SHP77 treated with DMSO at 0.1 percent for 48 hours (cell line): ENCODE results near the gene CST3.

ENCODE experiments used
- DNase-seq: peaks from one replicate; lab custom pipeline; 2025; lab: John Stamatoyannopoulos, UW

CST3 gene

DNA sequence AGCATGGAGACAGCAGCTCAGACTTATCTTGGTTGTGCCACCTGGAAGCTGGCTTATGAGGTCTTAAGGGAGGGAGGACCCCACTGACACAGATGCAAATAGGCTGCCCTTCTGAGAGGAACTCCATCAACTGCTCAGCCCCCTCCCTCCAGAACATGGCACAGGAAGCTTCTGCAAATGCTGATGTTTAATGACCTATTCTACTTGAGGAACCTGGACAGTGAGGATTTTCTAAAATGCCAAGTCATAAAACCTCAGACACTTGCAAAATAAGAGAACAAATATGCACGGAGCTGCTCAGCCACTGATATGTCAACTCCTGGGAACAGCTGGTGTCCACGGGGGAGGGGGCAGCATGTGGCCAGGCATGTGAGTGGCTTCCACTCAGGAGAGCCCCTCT, 35.5 kb downstream of the CST3 start:
- no peak for DNase-seq

DNA sequence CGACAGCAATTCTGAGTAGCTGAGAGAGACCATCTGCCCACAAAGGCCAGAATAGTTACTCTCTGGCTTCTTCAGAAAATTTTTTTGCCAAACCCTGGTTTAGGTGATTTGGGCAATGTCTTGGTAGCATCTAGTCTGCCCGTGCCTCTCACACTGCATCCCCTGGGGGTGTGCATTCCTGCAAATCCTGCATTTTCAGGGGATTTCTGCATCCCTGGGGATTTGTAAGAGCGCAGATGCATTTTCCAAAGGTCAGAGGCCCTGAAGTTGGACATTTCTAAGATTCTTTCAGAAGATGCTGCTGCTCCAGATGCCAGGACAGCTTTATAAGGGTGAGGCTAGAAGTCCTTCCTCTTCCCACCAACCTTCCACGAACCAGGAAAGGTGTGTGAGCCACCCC, 36.0 kb downstream of the CST3 start:
- DNase-seq = no peak

DNA sequence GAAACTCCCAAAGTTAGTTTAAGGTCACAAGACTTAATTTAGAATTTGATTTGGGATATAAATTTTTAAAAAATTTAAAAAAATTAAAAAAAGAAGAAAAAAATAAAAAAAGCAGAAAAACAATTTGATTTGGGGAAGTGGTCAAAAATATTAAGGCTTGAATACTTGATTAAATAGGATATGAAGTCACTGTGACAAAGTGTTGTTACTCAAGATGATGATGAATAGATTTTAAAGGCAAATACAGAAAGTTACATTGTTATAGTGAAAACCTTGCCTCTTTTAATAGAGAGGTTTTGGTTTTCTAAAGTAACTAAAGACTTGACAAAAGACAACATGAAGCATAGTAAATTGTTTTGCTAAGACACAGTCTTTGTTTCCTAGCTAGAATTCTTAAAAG, 39.3 kb downstream of the CST3 start:
- no peak for DNase-seq

DNA sequence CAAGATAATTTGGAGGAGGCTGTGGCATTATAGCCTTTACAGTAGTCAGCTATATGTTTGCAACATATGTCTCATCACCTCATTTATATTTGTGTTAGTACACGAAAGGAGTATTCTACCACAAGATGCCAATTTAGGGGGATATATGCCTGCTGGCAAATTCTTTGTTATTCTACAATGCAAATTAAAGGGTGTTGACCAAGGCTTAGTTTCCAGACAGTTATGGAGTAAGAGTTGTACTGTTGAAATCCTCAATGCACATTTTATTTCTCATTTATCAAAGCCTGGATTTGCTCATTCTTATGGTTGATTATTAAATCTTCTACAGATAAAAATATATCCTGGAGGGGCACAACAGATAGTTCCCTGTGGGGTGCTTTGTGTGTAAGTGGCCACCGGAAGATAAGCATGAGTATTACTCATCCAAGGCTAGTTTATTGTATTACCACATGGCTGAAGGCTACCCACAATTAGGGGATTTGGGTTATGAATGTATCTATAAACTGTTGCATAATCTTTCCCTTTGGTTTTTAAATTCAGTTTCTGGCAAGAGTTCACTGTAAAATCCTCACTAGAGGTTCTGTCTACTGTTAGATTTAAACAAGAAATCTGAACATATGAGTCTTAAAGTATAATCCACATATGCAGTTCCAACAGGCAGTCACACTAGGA, 41.0 kb downstream of the CST3 start:
- DNase-seq = no peak

DNA sequence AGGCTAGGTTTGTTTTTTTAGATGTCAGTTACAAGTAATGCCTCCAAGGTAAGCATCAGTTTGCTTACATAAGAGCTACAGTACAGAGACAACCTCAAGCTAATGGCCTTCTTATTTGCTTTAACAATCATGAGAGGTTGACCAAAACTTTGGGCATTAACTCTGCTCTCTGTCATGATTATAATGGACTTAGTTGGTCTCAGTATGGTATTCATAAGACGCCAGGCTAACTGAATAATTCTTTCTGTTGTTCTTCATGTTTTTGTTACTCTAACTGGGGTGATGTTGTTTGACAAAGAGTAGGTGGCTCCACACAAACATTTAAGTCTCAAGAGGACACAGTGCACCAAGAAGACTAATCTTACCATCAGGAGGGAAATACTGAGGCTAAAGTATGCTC, 41.8 kb downstream of the CST3 start:
- DNase-seq = no peak

DNA sequence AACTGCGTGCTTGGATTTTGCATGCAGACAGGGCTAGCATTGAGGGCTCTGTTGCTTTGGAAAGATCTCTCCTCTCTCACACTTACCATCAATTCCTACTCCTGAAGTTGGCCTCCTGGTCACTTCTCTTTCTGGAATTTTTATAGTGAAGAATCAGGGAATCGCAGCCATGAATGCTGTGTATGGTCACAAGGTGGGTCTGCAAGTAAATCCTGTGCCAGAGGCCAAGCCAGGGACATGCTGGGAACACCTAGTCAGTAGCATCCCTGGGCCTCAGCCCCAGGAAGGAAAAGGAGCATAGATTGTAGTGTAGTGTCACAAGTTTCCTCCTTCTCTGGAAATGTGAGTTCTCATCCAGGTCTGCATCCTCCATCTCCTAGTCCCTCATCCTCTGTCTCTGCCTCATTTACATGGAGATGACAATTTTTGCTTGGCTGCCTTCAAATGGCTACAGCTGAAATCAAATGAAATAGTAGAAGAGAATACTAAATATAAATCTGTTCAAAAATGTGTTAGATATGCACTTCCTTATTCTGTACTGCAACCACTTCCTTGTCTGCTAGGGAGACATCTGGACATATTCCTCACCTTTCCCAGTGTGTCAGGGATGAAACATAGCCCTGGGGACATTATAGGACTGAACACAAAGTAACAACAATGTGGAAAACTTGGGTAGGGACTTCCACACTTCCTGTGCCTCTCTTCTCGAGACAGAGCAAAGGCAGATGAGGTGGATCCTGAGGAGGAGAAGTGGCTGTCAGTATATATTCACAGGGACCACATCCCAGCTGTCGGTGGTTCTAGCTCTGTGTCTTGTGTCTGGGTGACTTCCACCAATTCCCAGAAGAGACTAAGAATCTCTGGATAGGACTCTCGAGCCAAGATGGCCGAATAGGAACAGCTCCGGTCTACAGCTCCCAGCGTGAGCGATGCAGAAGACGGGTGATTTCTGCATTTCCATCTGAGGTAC, 49.0 kb downstream of the CST3 start:
- DNase-seq = no peak

DNA sequence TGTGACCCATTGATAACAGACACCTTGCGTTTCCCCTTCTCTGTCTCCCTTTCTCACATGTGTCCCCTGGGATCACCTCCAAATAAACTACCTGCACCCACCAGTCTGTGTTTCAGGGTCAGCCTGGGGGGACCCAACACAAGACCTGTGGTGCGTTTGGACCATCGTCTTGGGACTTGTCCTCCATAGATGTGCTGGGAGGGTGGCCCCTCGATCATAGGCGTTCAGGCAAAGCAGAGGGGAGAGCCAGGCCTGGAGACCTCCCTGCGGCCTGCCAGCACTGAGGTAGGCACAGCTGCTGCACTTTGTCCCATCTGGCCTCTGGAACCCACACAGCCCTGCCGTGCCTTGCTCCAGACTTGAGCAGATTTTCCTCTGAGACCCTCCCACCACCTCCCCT, 50.1 kb downstream of the CST3 start:
- DNase-seq = no peak

DNA sequence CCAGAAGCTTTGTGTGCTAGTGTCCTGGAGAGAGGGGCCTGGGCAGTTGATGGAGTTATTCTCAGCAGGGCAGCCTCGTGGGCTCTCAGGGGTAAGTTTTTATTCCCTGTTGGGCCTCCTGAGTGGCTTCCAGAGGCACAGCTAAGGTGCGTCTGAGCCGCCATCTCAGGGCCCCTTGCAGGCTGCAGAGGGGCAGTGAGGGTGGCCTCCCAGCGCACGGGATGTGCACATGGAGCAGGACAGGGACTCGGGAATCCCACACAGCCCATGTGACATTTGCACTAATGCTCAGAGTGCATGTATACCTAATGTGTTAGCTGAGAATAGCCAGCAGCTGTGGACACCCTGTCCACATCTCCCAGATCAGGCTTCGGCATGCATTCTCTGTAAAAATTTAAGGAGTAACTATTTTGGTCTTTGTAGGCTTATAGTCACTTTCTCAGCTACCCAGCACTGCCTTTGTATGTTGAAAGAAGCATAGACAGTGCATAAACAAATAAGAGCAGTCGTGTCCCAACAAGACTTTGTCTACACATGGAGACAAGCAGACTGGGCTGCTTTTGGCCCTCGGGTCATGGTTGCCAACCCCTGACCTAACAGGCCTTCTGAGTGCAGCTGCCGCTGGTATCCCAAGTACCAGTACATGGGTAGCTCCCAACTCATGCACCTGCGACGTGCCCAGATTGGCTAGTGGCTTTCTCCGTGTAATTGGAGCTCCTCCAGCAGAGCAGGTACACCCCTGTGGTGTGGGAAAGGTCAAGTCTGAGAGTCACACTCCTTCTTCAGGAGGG, 50.8 kb downstream of the CST3 start:
- DNase-seq = no peak

DNA sequence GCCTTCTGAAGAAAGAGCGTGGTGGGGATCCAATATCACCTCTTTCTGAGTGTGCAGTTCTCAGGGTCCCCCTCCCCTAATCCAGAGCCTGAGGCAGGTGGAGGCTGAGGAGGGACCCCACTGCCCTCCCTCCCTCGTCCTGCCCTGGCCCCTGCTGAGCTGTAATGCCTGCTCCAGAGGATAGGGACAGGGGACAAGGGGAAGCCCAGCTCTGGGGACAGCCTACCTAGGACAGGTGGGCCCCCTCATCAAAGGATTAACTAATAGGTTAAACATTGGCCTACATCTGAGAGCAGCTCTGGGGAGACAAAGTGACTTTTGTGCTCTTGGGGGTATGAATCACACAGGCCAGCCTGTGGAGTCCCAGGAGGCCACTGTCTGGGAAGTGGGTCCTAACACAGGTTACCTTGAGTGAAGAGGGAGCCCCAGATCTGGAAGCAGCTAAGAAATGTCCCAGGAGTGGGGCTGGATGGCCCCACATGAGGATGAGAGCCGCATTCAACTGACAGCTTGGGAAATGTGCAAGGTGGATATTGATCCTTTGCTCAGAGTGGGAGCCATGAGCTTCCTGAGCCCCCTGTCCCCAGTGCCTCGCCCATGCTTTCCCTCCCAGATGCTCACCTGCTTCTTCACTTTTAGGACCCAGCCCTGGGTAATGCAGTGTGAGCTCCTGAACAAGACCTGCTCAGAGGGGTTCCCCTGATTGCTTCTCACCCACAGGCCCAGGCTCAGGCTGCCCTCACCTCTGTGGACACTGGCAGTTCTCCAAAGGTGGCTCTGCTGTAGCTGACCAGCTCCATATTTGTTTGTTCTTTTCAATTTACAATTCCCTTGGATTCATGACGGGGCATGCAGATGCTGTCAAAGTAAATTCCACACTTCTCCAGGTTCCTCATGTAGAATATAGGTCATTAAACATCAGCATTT, 51.7 kb downstream of the CST3 start:
- no peak for DNase-seq

DNA sequence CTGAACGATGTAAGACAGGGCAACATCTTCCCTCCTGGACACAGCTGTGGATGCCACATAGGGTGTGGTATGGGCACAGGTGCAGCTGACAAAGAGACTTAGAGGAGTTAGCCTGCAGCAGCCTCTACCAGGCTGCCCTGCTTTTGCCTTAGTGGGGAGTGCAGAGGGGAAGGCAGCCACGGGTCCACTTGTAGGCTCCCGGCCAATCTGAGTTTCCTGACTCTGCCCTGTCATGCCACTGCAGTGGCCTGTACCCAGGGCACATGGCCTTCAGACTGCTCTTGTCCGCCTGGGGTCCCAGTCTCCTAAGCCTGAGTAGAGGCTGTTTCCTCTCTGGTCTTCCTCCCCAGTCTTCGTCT, 52.3 kb downstream of the CST3 start:
- DNase-seq = no peak

DNA sequence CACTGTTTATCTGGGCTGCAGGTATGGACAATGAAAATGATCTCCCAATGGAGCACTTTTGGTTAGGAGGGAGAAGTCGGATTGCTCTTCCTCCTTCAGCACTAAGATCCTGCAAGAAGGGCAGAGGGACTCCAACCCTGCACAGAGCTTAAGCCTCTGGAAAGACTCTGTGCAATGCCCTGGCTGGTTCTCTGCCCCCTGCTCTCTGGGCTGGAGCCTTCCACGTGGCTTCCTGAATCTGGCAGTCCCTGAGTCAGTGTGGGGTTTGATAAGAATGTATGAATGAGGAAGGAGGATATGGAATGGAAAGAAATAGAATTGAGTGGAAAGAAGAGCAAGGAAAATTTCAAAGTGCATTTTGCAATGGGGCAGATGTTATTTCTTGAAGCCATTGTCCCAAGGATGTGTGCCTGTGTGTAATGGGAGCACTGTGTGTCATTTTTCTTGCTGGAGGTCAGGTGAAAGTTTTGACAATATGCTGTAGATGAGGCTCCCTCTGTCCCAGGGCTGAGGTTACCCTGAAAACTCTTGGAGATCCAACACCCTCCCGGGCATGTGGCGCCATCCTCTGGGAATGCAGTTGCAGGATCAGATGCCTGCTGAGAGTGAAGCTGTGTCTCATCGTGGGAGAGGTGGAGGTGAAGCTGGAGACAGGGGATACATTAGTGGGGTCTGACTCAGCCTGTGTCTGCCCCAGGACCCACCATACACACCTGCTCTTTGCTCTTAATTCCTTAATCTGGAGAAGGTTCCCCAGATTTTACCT, 53.1 kb downstream of the CST3 start:
- DNase-seq = no peak
